ENCODE measurements around the gene ATN1. TPM values are rescaled to one million over a fixed set of nuclear protein-coding genes. Genes with fewer than 3 reads are reported as not detected.

ATN1 gene
- total and polyA plus RNA-seq, 9 of the 15 experiments (the other 6 are each of a cell fraction or from before 2014, with no cell fraction given): 0.15 to 49.8 (median 2.7) TPM

DNA sequence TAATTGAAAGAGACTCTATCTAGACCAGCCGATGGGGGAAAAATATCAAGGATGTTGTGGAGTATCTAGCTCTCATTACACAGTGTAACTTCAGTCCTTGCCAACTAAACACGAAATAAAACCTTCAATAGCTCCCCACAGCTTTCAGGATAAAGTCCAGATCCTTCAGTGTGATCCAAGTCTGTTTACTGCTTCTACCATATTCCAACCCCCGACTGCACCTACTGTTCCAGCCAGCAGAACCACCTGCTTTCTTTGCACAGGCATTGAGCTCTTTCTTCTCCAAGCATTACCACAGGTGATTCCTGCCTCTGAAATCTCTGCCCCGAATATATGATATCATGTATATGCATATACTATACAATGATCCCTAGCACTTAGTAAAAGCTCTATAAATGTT, 25.3 kb upstream of the ATN1 start (continued):
- TF ChIP-seq, protein P1, sequence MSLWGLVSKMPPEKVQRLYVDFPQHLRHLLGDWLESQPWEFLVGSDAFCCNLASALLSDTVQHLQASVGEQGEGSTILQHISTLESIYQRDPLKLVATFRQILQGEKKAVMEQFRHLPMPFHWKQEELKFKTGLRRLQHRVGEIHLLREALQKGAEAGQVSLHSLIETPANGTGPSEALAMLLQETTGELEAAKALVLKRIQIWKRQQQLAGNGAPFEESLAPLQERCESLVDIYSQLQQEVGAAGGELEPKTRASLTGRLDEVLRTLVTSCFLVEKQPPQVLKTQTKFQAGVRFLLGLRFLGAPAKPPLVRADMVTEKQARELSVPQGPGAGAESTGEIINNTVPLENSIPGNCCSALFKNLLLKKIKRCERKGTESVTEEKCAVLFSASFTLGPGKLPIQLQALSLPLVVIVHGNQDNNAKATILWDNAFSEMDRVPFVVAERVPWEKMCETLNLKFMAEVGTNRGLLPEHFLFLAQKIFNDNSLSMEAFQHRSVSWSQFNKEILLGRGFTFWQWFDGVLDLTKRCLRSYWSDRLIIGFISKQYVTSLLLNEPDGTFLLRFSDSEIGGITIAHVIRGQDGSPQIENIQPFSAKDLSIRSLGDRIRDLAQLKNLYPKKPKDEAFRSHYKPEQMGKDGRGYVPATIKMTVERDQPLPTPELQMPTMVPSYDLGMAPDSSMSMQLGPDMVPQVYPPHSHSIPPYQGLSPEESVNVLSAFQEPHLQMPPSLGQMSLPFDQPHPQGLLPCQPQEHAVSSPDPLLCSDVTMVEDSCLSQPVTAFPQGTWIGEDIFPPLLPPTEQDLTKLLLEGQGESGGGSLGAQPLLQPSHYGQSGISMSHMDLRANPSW (CRISPR knock-in tag; IDR thresholded peaks at IDR 0.05): no peak
- TF ChIP-seq, protein P2, sequence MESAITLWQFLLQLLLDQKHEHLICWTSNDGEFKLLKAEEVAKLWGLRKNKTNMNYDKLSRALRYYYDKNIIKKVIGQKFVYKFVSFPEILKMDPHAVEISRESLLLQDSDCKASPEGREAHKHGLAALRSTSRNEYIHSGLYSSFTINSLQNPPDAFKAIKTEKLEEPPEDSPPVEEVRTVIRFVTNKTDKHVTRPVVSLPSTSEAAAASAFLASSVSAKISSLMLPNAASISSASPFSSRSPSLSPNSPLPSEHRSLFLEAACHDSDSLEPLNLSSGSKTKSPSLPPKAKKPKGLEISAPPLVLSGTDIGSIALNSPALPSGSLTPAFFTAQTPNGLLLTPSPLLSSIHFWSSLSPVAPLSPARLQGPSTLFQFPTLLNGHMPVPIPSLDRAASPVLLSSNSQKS (CRISPR knock-in tag; IDR thresholded peaks at IDR 0.05): no peak

DNA sequence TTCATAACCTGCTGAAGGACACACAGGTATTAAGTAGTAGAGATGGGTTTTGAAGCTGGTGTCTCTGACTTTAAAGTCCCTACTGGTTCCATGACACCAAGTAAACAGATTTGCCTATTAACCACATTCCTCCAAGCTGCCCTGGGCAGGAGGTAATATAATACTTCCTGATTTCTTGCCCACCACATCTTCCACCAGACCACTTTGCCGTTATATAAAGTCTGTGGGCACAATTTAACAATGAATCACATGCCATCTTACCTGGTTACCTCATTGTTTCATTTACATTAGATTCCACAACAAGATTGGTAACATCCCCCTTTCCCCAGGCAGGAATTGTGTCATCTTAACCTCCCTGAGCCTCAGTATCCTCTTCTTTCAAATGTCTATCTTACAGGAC, 24.0 kb upstream of the ATN1 start:
- FAIRE-seq (no peak), ATAC-seq (no peak), DNase-seq (ENCODE audit: extremely low read depth in 1 of 4, low spot score in 3 of 4) (no peak)
- no peaks in the 10 kb centered on the region; the same call in 1 of the 2 replicates for H3K9me3 ChIP-seq (replicated peaks; ENCODE audit: control insufficient read depth, insufficient read depth, low read depth, low read length)
- 83% methylated on average over 1 of the region's 1 CpG for WGBS (ENCODE audit: insufficient coverage, low coverage, missing lambda C conversion rate)
- H2AFZ ChIP-seq (ENCODE audit: low read depth, low read length): peak overlapping the region; percentile 98
- no peaks in the 10 kb centered on the region for H3K79me2 ChIP-seq (ENCODE audit: control insufficient read depth, insufficient read depth, low read length)
- intact Hi-C loops (cut with micrococcal nuclease) (no loop called here), in situ Hi-C loops (cut with MboI) (no loop called here)
- peak overlapping the region; percentile 96; the same call in 1 of the 2 replicates for H3K4me2 ChIP-seq (ENCODE audit: insufficient read depth, low read length)
- POLR2A ChIA-PET: interaction anchor here (0.5 to 1.3 kb wide), 2 partner anchors 41 kb away, joined by 3 read pairs; no protein-coding TSS in a partner anchor
- no peaks in the 10 kb centered on the region for H3K9me1 ChIP-seq (ENCODE audit: control insufficient read depth, insufficient read depth, low read length)
- H3K36me3 ChIP-seq (ENCODE audit: control insufficient read depth, insufficient read depth, low read length): no peaks in the 10 kb centered on the region
- CTCF ChIA-PET (ENCODE audit: low intra/inter-chr PET ratio): no interaction called here
- no TSS peak for BruUV-seq (replicated peaks)
- TF ChIP-seq KLF16 (IDR thresholded peaks at IDR 0.05) (no peak), TEAD2 (tag; IDR thresholded peaks at IDR 0.05) (no peak), GABPB1 (CRISPR knock-in tag; IDR thresholded peaks at IDR 0.05) (no peak), ELF4 (CRISPR knock-in tag; IDR thresholded peaks at IDR 0.05) (no peak), ZNF23 (CRISPR knock-in tag; IDR thresholded peaks at IDR 0.05) (no peak), TFAM (CRISPR knock-in tag; conservative IDR thresholded peaks at IDR 0.05) (no peak), SP1 (CRISPR knock-in tag; IDR thresholded peaks at IDR 0.05) (no peak), ILF3 (IDR thresholded peaks at IDR 0.05; ENCODE audit: borderline replicate concordance) (no peak), MEIS2 (IDR thresholded peaks at IDR 0.05; ENCODE audit: partially characterized antibody) (no peak), GTF2E2 (tag; IDR thresholded peaks at IDR 0.05) (no peak), ZNF408 (CRISPR knock-in tag; IDR thresholded peaks at IDR 0.05; ENCODE audit: low read depth) (no peak), ARID2 (IDR thresholded peaks at IDR 0.05) (no peak), ZNF764 (CRISPR knock-in tag; IDR thresholded peaks at IDR 0.05; ENCODE audit: low read depth) (no peak), NFE2L1 (tag; IDR thresholded peaks at IDR 0.05; ENCODE audit: borderline replicate concordance, low read depth) (no peak)
- TF ChIP-seq, protein P3, sequence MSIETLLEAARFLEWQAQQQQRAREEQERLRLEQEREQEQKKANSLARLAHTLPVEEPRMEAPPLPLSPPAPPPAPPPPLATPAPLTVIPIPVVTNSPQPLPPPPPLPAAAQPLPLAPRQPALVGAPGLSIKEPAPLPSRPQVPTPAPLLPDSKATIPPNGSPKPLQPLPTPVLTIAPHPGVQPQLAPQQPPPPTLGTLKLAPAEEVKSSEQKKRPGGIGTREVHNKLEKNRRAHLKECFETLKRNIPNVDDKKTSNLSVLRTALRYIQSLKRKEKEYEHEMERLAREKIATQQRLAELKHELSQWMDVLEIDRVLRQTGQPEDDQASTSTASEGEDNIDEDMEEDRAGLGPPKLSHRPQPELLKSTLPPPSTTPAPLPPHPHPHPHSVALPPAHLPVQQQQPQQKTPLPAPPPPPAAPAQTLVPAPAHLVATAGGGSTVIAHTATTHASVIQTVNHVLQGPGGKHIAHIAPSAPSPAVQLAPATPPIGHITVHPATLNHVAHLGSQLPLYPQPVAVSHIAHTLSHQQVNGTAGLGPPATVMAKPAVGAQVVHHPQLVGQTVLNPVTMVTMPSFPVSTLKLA (conservative IDR thresholded peaks at IDR 0.05): no peak
- TF ChIP-seq, protein P4, sequence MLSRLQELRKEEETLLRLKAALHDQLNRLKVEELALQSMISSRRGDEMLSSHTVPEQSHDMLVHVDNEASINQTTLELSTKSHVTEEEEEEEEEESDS (CRISPR knock-in tag; IDR thresholded peaks at IDR 0.05): no peak
- H3K27ac ChIP-seq (ENCODE audit: extremely low read depth, low read depth, low read length): 0 out of 3 replicates have a peak overlapping the region, but pooled peaks have one; percentile 83
- H4K20me1 ChIP-seq (replicated peaks; ENCODE audit: control insufficient read depth, insufficient read depth, low read length): no peaks in the 10 kb centered on the region
- H3K4me1 ChIP-seq (replicated peaks in 1 of 2; ENCODE audit: control insufficient read depth in 2 of 2, insufficient read depth in 2 of 2, low read length in 2 of 2): peaks cover 13 to 25% of the 10 kb centered on the region in 2 experiments
- peak overlapping the region in 1 of 2 experiments; percentile 79; a peak in 1 of 4 replicates for H3K9ac ChIP-seq (ENCODE audit: insufficient read depth in 1 of 2, low read depth in 2 of 2, low read length in 2 of 2)
- no peak overlapping the region for H3K4me3 ChIP-seq
- no peaks in the 10 kb centered on the region for H3K27me3 ChIP-seq (ENCODE audit: control insufficient read depth in 2 of 2, insufficient read depth in 2 of 2, low read length in 2 of 2)

Measured in K562 (cell line).